Keratinocyte (primary cell): ENCODE measurements around the gene KIF17. TPM values are rescaled to one million over a fixed set of nuclear protein-coding genes. Genes with fewer than 3 reads are reported as not detected.

Source experiments
- DNase-seq: peaks from one replicate; pipeline ENCODE4 v3.0.0-alpha.2; 2011; ENCODE audit warnings: low read depth, missing footprints, low spot score
- FAIRE-seq: peaks from 2 replicates; lab custom pipeline; 2011; peaks lifted over from hg19 to GRCh38; lab: Jason Lieb, UNC
- H2AFZ ChIP-seq: 2 replicates; pipeline ENCODE4 v1.6.0; 2012; ENCODE audit warnings: low read length, control low read depth, inconsistent platforms; ENCODE audit not compliant: control insufficient read depth
- H3K27ac ChIP-seq: 2 replicates; pipeline ENCODE4 v1.5.1; 2011; ENCODE audit warnings: low read length; ENCODE audit not compliant: control insufficient read depth, insufficient read depth
- H3K27me3 ChIP-seq: 3 replicates; pipeline ENCODE4 v1.6.0; 2011; ENCODE audit warnings: low read length; ENCODE audit not compliant: control insufficient read depth, insufficient read depth; ENCODE audit errors: extremely low read depth
- H3K36me3 ChIP-seq, 2 experiments: 2 replicates in 1 of 2; 3 replicates in 1 of 2; pipeline ENCODE4 v1.5.1; 2011; ENCODE audit warnings: low read length in 2 of 2, mild to moderate bottlenecking in 1 of 2; ENCODE audit not compliant: control insufficient read depth in 2 of 2, insufficient read depth in 2 of 2; ENCODE audit errors: extremely low read depth in 1 of 2
- H3K4me1 ChIP-seq: 3 replicates; pipeline ENCODE4 v1.5.1; 2011; ENCODE audit warnings: low read length; ENCODE audit not compliant: control insufficient read depth, insufficient read depth; ENCODE audit errors: extremely low read depth
- H3K4me2 ChIP-seq: 3 replicates; pipeline ENCODE4 v1.6.0; 2011; ENCODE audit warnings: low read depth, low read length; ENCODE audit not compliant: control insufficient read depth, insufficient read depth; ENCODE audit errors: extremely low read depth
- H3K4me3 ChIP-seq, 3 experiments: fragments of 200-600 bp in 1 of 3; sonication (generic) in 1 of 3; 2 replicates in 2 of 3; 3 replicates in 1 of 3; pipeline ENCODE4 v1.5.1; 2011 to 2016; ENCODE audit warnings: low read length in 3 of 3, mild to moderate bottlenecking in 3 of 3, control low read depth in 2 of 3, inconsistent platforms in 1 of 3, low read depth in 1 of 3, mixed read lengths in 1 of 3, mixed run types in 1 of 3, moderate library complexity in 1 of 3; ENCODE audit not compliant: control insufficient read depth in 2 of 3, insufficient read depth in 2 of 3; ENCODE audit errors: extremely low read depth in 1 of 3
- H3K79me2 ChIP-seq: 2 replicates; pipeline ENCODE4 v1.6.0; 2012; ENCODE audit warnings: low read length; ENCODE audit not compliant: control insufficient read depth, insufficient read depth
- H3K9ac ChIP-seq: 3 replicates; pipeline ENCODE4 v1.6.0; 2011; ENCODE audit warnings: low read length; ENCODE audit not compliant: control insufficient read depth, insufficient read depth; ENCODE audit errors: extremely low read depth
- H3K9me1 ChIP-seq: 3 replicates; pipeline ENCODE4 v1.6.0; 2011; ENCODE audit warnings: low read length; ENCODE audit not compliant: control insufficient read depth, insufficient read depth; ENCODE audit errors: extremely low read depth
- H3K9me3 ChIP-seq: 2 replicates; pipeline ENCODE4 v1.5.1; 2012; ENCODE audit warnings: low read depth, low read length; ENCODE audit not compliant: control insufficient read depth
- H4K20me1 ChIP-seq: 3 replicates; pipeline ENCODE4 v1.6.0; 2011; ENCODE audit warnings: low read length; ENCODE audit not compliant: control insufficient read depth, insufficient read depth; ENCODE audit errors: extremely low read depth
- EZH2 ChIP-seq: IDR thresholded peaks from one replicate; pipeline ENCODE4 v1.6.1; 2012; ENCODE audit warnings: inconsistent platforms, mild to moderate bottlenecking, low read length, moderate library complexity
- dilution Hi-C: fragments of 300-500 bp; cut with MboI; formaldehyde crosslinking; loops from one replicate; pipeline ENCODE4 v1.7.0; 2020; ENCODE audit warnings: low sequenced_read_pairs; ENCODE audit not compliant: extremely low pct_ligation_motif_present
- polyA plus RNA-seq, 5 experiments: library from polyadenylated mRNA; depleted of rRNA in 3 of 5; stranded (reverse) in 3 of 5; stranded (forward) in 1 of 5; unstranded in 1 of 5; fragments of >200 nt; gene quantifications; 1 replicate in 1 of 5; 2 replicates in 3 of 5; 3 replicates in 1 of 5; pipeline versions ENCODE4 v1.2.1 to v1.2.3, GENCODE V29; 2011 to 2012; ENCODE audit warnings: missing spikeins in 2 of 5, low read depth in 1 of 5, low replicate concordance in 1 of 5
- TF ChIP-seq, protein P1 (sequence below), 3 experiments: IDR thresholded peaks in 1 of 3; conservative IDR thresholded peaks in 1 of 3; optimal IDR thresholded peaks in 1 of 3; 2 replicates in 2 of 3; 3 replicates in 1 of 3; pipeline versions ENCODE3 to v1.5.1; 2011; ENCODE audit warnings: low read length in 3 of 3, mild to moderate bottlenecking in 3 of 3, moderate library complexity in 2 of 3, control low read depth in 1 of 3, inconsistent platforms in 1 of 3; ENCODE audit not compliant: insufficient read depth in 2 of 3; ENCODE audit errors: extremely low read depth in 1 of 3

The KIF17 gene
- polyA plus RNA-seq, 1 donor (not counting 4 experiments of a cell fraction or from before 2014, with no cell fraction given): 0.90 TPM

- no peak for DNase-seq
- Histone ChIP-seq H3K9me3 (peaks cover 2% of the 10 kb centered on the region), H3K27ac (no peak overlapping the region), H3K4me1 (peaks cover 56% of the 10 kb centered on the region), H3K9ac (no peak overlapping the region), H3K4me2 (no peak overlapping the region), H3K27me3 (no peaks in the 10 kb centered on the region), H2AFZ (no peak overlapping the region), H3K79me2 (peaks cover 69% of the 10 kb centered on the region), H3K9me1 (peaks cover 6% of the 10 kb centered on the region), H4K20me1 (peaks cover 5% of the 10 kb centered on the region), H3K4me3 (no peak overlapping the region), H3K36me3 (peaks cover 30 to 62% of the 10 kb centered on the region in 2 experiments)
- dilution Hi-C loops: no loop called here
- no peak for TF ChIP-seq EZH2
- TF ChIP-seq, protein P1, sequence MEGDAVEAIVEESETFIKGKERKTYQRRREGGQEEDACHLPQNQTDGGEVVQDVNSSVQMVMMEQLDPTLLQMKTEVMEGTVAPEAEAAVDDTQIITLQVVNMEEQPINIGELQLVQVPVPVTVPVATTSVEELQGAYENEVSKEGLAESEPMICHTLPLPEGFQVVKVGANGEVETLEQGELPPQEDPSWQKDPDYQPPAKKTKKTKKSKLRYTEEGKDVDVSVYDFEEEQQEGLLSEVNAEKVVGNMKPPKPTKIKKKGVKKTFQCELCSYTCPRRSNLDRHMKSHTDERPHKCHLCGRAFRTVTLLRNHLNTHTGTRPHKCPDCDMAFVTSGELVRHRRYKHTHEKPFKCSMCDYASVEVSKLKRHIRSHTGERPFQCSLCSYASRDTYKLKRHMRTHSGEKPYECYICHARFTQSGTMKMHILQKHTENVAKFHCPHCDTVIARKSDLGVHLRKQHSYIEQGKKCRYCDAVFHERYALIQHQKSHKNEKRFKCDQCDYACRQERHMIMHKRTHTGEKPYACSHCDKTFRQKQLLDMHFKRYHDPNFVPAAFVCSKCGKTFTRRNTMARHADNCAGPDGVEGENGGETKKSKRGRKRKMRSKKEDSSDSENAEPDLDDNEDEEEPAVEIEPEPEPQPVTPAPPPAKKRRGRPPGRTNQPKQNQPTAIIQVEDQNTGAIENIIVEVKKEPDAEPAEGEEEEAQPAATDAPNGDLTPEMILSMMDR (optimal IDR thresholded peaks at IDR 0.05 in 1 of 3, IDR thresholded peaks at IDR 0.05 in 1 of 3, conservative IDR thresholded peaks at IDR 0.05 in 1 of 3; ENCODE audit: extremely low read depth in 1 of 3, insufficient read depth in 2 of 3, low read length in 3 of 3): peak in 1 of 3 experiments; percentile 18
- no peak for FAIRE-seq
Measured at GRCh38 chr1:20727746-20728316, 10.0 kb upstream of the KIF17 start.

- Histone ChIP-seq H3K4me3 (no peak overlapping the region), H3K79me2 (peaks cover 69% of the 10 kb centered on the region), H3K27ac (no peak overlapping the region), H3K36me3 (peaks cover 37 to 69% of the 10 kb centered on the region in 2 experiments), H3K27me3 (no peaks in the 10 kb centered on the region), H3K4me1 (peaks cover 56% of the 10 kb centered on the region), H4K20me1 (peaks cover 5% of the 10 kb centered on the region), H2AFZ (no peak overlapping the region), H3K4me2 (no peak overlapping the region), H3K9ac (no peak overlapping the region), H3K9me3 (peaks cover 2% of the 10 kb centered on the region), H3K9me1 (peaks cover 7% of the 10 kb centered on the region)
- FAIRE-seq (no peak), DNase-seq (no peak)
- TF ChIP-seq EZH2: no peak
- TF ChIP-seq, protein P1 (optimal IDR thresholded peaks at IDR 0.05 in 1 of 3, IDR thresholded peaks at IDR 0.05 in 1 of 3, conservative IDR thresholded peaks at IDR 0.05 in 1 of 3; ENCODE audit: extremely low read depth in 1 of 3, insufficient read depth in 2 of 3, low read length in 3 of 3): no peak
- dilution Hi-C loops: no loop called here
Measured at GRCh38 chr1:20726932-20727745, 9.3 kb upstream of the KIF17 start.
